Heart left ventricle (tissue), 16 donors: ENCODE measurements around the gene CHID1. TPM values are rescaled to one million over a fixed set of nuclear protein-coding genes. Genes with fewer than 3 reads are reported as not detected.

Experiments
- ATAC-seq, 4 donors: fragments of 200-7000 bp; cut with Tn5 transposase; one replicate each; pipeline ENCODE4 v1.9.1; 2020 to 2022; ENCODE audit warnings: moderate library complexity in 4 of 4, mild to moderate bottlenecking in 3 of 4, moderate number of reproducible peaks in 1 of 4
- DNase-seq, 5 donors: peaks; one replicate each; pipeline ENCODE4 v3.0.0-alpha.2; 2020
- H3K27ac ChIP-seq, 12 donors: fragments of 200-600 bp; sonication (generic) in 4 of 12; one replicate each; pipeline versions ENCODE4 v1.5.0 to v1.8.0; 2016 to 2022; ENCODE audit warnings: mild to moderate bottlenecking in 2 of 12
- H3K27me3 ChIP-seq, 9 donors: fragments of 200-600 bp; sonication (generic) in 2 of 9; one replicate each; pipeline versions ENCODE4 v1.5.1 to v1.8.0; 2016 to 2022; ENCODE audit warnings: mild to moderate bottlenecking in 3 of 9
- H3K36me3 ChIP-seq, 9 donors: fragments of 200-600 bp; sonication (generic) in 2 of 9; one replicate each; pipeline versions ENCODE4 v1.5.0 to v1.8.0; 2018 to 2022; ENCODE audit warnings: mild to moderate bottlenecking in 2 of 9
- H3K4me1 ChIP-seq, 12 donors: fragments of 200-600 bp; sonication (generic) in 4 of 12; one replicate each; pipeline versions ENCODE4 v1.5.0 to v1.8.0; 2016 to 2022; ENCODE audit warnings: mild to moderate bottlenecking in 3 of 12
- H3K4me3 ChIP-seq, 12 donors: fragments of 200-600 bp; sonication (generic) in 4 of 12; one replicate each; pipeline versions ENCODE4 v1.5.0 to v1.8.0; 2017 to 2022; ENCODE audit warnings: mild to moderate bottlenecking in 9 of 12, moderate library complexity in 4 of 12
- H3K9me3 ChIP-seq, 12 donors: fragments of 200-600 bp; sonication (generic) in 4 of 12; one replicate each; pipeline versions ENCODE4 v1.5.0 to v1.8.0; 2016 to 2022; ENCODE audit warnings: mild to moderate bottlenecking in 1 of 12
- CTCF ChIP-seq, 12 donors: fragments of 200-600 bp; sonication (generic) in 4 of 12; IDR thresholded peaks; one replicate each; pipeline versions ENCODE4 v1.5.0 to v1.8.0; 2018 to 2022; ENCODE audit warnings: antibody characterized with exemption in 12 of 12, mild to moderate bottlenecking in 5 of 12
- POLR2A ChIP-seq, 2 donors: fragments of 450-650 bp; IDR thresholded peaks; one replicate each; pipeline ENCODE4 v1.6.1; 2017; ENCODE audit warnings: antibody characterized with exemption in 2 of 2, mild to moderate bottlenecking in 2 of 2, moderate library complexity in 2 of 2
- WGBS, 4 donors: extraction: QIAGEN DNeasy Blood & Tissue Kit in 2 of 4; methylation state at CpG; one replicate each; pipeline versions ENCODE4 v1.1.5 to v1.1.7; 2013 to 2018; 5-methylcytosine and 5-hydroxymethylcytosine counted together
- intact Hi-C, 10 donors: fragments of 100-400 bp; cut with DNase I; formaldehyde crosslinking; loops; one replicate each; pipeline versions ENCODE4 v1.11.1 to v1.14.2; 2022
- polyA plus RNA-seq, 2 donors: library from polyadenylated mRNA; stranded (reverse); fragments of 200-250 nt; gene quantifications; one replicate each; pipeline ENCODE4 v1.2.3, GENCODE V29; 2013
- total RNA-seq, 9 donors: library from RNA; depleted of rRNA in 2 of 9; stranded (reverse); fragments of >200 nt in 2 of 9; fragmentation: NEBNext Ultra II Directional in 3 of 9; extraction: Animal tissue kit (Norgen Biotek cat#: 25700) in 3 of 9; gene quantifications; one replicate each; pipeline versions ENCODE4 v1.1.0 to v1.2.4, GENCODE V29; 2016 to 2023
- donor health status: ischemic (EF 13 %, LVEDD 7.1; RV severe dilation, severe dysfunction).
- donor health status: healthy with polysubstance abuse.
- donor health status: DM: no; HTN: yes; CAD: no.
- donor health status: DM: no; HTN: no; CAD: no.
- donor health status: ischemic (EF 25% LVEDD 6.9; RV normal size, moderate dysfunction).
- donor health status: ischemic (EF 25% LVEDD 5.7; RV mildly dilated, moderate dysfunction).
- donor health status: healthy.
- donor health status: DM: yes; HTN: yes; CAD: no.
- donor health status: ischemic (EF 35%, LVEDD 5.7; RV mildly dilated, moderate dysfunction).
- donor health status: nonischemic (EF 11% LVEDD 7.7; RV severe dilation, severe dysfunction).
- donor health status: DM: yes; HTN: yes; CAD: no.
- donor health status: PGD.
- donor health status: ischemic (EF 29% LVEDD 5.4; RV normal size, mild dysfunction).
- donor health status: nonischemic (EF 23%, LVEDD 6.1; RV moderate dilation, normal function).

CHID1 gene
- total and polyA plus RNA-seq, 11 donors: 30.8 to 87.7 (median 55.3) TPM

GRCh38 chr11:872799-873198, 37.8 kb downstream of the CHID1 start:
- Histone ChIP-seq H3K9me3 (no peaks in the 10 kb centered on the region), H3K27ac (no peak overlapping the region), H3K4me3 (no peak overlapping the region), H3K4me1 (peaks cover 0 to 12% (median 0%) of the 10 kb centered on the region in 12 donors), H3K27me3 (no peaks in the 10 kb centered on the region), H3K36me3 (peaks cover 0 to 10% (median 0%) of the 10 kb centered on the region in 9 donors)
- WGBS, 4 donors: 90 to 96% (median 92%) methylated on average over 5 to 9 of the region's 9 CpGs
- intact Hi-C loops: no loop called here
- TF ChIP-seq CTCF (IDR thresholded peaks at IDR 0.05) (no peak), POLR2A (IDR thresholded peaks at IDR 0.05) (no peak)
- DNase-seq: no peak
- no peak for ATAC-seq

- H3K27ac ChIP-seq: no peak overlapping the region
- intact Hi-C loops: no loop called here
- peaks cover 0 to 4% (median 0%) of the 10 kb centered on the region in 12 donors for H3K4me1 ChIP-seq
- 74 to 78% (median 76%) methylated on average over 7 to 9 of the region's 9 CpGs for WGBS, 4 donors
- DNase-seq (no peak), ATAC-seq (no peak)
- no peak overlapping the region for H3K4me3 ChIP-seq
- H3K27me3 ChIP-seq: no peaks in the 10 kb centered on the region
- TF ChIP-seq CTCF (IDR thresholded peaks at IDR 0.05) (no peak), POLR2A (IDR thresholded peaks at IDR 0.05) (no peak)
- peaks cover 0 to 18% (median 7%) of the 10 kb centered on the region in 9 donors for H3K36me3 ChIP-seq
- H3K9me3 ChIP-seq: no peaks in the 10 kb centered on the region
These were observed 39.1 kb downstream of the CHID1 start for GRCh38 chr11:871472-871871.

GRCh38 chr11:870418-870817, 40.2 kb downstream of the CHID1 start:
- DNase-seq (no peak), ATAC-seq (no peak)
- WGBS, 4 donors: 79 to 89% (median 87%) methylated on average over 6 to 8 of the region's 8 CpGs
- TF ChIP-seq CTCF (IDR thresholded peaks at IDR 0.05): no peak
- no peak for TF ChIP-seq POLR2A (IDR thresholded peaks at IDR 0.05)
- Histone ChIP-seq H3K9me3 (no peaks in the 10 kb centered on the region), H3K36me3 (peaks cover 0 to 28% (median 13%) of the 10 kb centered on the region in 9 donors), H3K4me1 (no peaks in the 10 kb centered on the region), H3K4me3 (no peak overlapping the region), H3K27ac (no peak overlapping the region), H3K27me3 (no peaks in the 10 kb centered on the region)
- intact Hi-C loops: no loop called here

- no peak overlapping the region for H3K27ac ChIP-seq
- H3K9me3 ChIP-seq: no peaks in the 10 kb centered on the region
- TF ChIP-seq CTCF (IDR thresholded peaks at IDR 0.05) (no peak), POLR2A (IDR thresholded peaks at IDR 0.05) (no peak)
- no peak for ATAC-seq
- H3K27me3 ChIP-seq: no peaks in the 10 kb centered on the region
- H3K4me3 ChIP-seq: no peak overlapping the region
- no peaks in the 10 kb centered on the region for H3K4me1 ChIP-seq
- intact Hi-C loops: no loop called here
- H3K36me3 ChIP-seq: peaks cover 0 to 32% (median 14%) of the 10 kb centered on the region in 9 donors
- WGBS, 4 donors: 73 to 77% (median 74%) methylated on average over 4 to 8 of the region's 8 CpGs
- DNase-seq: no peak
These were observed 40.5 kb downstream of the CHID1 start for GRCh38 chr11:870127-870413.
